ENCODE data around the gene UTS2B.
"Not testable (repeated sequence)": the region's sequence is repeated elsewhere in the genome, so short reads cannot be mapped to it uniquely, and the experiment has no call there.

The UTS2B gene

DNA sequence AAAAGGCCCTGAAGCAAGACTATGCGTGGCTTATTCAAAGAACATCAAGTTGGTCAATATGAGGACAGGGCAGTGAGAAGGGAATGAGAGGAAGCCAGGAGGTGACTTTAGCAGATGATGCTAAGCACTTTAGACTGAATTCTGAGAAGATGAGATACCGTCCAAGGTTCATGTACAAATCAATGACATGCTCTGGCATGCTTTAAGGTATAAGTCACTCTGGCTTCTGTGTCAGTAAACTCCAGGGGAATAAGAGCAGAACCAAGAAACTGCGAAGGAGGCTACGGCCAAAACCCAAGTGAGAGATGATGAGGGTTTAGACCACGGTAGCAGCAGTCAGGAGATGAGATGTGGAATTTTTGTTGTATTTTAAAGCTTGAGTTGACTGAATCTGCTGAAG lies 10.0 kb downstream of the UTS2B start:
- no peak for DNase-seq

GRCh38 chr3:191316876-191317603 lies 13.3 kb downstream of the UTS2B start:
- no peak for DNase-seq

DNA sequence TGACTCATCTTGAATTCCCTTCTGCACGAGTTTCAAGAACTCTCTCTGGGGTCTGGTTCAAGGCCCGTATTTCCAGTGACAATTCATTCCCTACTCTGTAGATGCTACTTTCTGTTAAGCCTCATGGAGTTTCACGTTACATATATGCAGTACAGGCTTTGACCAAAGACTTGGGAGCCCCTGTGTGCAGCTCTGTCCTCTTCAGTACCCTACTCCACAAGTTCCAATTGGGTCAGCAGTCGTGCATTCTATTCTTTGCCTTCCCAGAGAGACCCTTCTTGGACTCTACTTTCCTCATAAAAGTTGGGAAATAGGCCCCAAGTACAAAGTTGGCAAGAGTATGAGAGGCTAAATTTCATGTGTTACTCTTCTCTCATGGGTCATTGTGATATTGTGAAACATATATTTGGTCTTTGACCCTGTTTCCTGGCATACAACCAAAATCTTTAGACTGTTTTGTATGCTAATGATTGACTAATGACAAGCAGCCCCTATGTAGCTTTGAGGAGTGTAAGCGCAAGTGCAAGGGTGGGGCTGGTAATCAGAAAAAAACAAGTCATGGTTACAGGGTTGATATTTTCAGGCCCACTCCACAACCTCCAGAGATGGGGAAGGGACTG lies 16.1 kb downstream of the UTS2B start:
- DNase-seq, result no peak

DNA sequence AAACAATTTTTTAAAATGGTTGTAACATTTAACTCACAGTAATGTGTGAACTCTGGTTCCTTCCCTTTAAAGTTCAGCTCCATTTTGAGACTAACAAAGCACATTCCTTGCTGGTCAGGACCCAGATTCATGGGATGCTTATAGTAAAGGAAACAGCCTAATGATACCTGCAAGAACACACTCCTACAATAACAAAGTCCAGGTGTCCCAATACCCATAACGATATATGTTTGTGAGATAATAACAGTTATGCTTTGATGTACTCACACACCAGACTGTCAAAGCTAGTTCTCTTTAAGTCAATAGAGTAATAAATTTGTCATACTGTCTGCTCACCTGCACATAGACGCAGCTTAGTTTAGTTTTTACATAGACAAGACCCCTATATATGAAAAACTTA lies 17.0 kb downstream of the UTS2B start:
- no peak for DNase-seq

GRCh38 chr3:191307341-191307740 lies 23.0 kb downstream of the UTS2B start:
- DNase-seq, result no peak

GRCh38 chr3:191306428-191306827 lies 23.9 kb downstream of the UTS2B start:
- DNase-seq, result no peak

DNA sequence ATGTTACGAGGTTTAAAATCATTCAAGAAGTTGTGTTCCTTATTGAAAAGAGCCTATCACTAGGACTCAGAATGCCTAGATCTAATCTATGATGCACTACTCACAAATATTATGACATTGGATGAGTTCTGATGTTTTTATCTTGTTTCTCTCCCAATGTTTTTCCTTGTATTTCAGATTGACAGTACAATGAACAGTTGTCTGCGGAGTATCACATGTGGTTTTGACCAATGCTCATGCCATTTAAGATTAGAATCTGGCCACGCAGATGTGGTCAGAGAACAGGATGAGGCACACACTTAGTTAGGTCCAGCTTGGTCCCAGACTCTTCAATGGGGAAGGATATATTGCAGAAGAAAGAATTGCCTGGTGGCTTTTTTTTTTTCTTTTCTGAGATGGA lies 26.7 kb downstream of the UTS2B start:
- DNase-seq, result no peak

- no peak for DNase-seq
Observed at GRCh38 chr3:191302451-191302850, 27.9 kb downstream of the UTS2B start.

GRCh38 chr3:191301782-191302411 lies 28.4 kb downstream of the UTS2B start:
- no peak for DNase-seq

GRCh38 chr3:191301017-191301416 lies 29.3 kb downstream of the UTS2B start:
- no peak for DNase-seq

DNA sequence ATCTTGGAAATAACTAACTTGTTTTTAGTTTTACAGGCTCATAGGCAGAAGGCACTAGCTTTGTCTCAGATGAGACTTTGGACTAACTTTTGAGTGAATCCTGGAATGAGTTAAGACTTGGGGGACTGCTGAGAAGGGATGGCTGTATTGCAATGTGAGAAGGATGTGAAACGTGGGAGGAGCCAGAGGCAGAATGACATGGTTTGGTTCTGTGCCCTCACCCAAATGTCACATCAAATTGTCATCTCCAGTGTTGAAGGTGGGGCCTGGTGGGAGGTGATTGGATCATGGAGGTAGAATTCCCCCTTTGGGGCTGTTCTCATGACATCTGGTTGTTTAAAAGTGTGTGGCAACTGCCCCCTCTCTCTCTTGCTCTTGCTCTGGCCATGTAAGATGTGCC lies 29.9 kb downstream of the UTS2B start:
- no peak for DNase-seq

DNA sequence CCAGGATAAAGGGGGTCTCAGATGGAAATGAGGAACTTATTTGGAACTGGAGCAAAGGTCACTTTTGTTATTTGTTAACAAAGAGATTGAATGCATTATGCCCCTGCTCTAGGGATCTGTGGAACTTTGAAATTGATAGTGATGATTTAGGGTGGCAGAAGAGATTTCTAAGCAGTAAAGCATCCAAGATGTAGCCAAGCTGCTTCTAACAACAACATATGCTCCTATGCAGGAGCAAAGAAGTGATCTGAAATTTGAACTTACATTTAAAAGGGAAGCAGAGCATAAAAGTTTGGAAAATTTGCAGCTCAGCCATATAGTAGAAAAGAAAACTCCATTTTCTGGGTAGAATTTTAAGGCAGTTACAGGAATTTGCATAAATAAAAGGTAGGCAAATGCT lies 31.5 kb downstream of the UTS2B start:
- DNase-seq, result no peak

- DNase-seq, result no peak
Observed at GRCh38 chr3:191296041-191296541, 34.2 kb downstream of the UTS2B start.

GRCh38 chr3:191294291-191294690 lies 36.0 kb downstream of the UTS2B start:
- DNase-seq, result no peak

DNA sequence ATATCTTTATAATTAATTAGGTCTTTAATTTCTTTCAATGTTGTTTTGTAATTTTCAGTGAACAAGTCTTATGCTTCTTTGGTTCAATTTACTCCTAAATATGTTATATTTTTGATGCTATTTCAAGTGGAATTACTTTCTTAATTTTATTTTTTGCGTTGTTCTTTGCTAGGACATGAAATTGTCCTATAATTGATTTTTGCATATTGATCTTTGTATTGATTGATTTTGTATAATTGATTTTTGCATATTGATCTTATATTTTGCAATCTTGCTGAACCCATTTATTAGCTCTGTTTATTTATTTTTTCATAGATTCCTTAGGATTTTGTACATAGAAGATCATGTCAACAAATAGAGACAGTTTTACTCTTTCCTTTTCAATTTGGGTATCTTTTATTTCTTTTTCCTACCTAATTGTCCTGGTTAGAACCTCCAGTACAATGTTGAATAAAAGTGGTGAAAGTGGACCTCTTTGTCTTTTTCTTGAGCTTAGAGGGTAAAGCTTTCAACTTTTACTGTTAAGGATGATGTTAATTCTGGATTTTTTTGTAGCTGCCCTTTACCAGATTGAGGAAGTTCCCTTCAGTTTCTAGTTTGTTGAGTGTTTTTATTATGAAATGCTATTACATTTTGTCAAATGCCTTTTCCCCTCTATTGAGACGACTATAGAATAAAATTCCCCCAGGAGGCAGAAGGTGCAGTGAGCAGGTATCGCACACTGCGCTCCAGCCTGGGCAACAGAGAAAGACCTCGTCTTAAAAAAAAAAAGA lies 37.9 kb downstream of the UTS2B start:
- DNase-seq, result no peak

- no peak for DNase-seq
Observed at GRCh38 chr3:191290311-191291025, 39.9 kb downstream of the UTS2B start.

- no peak for DNase-seq
Observed at GRCh38 chr3:191283400-191283799, 46.9 kb downstream of the UTS2B start.

GRCh38 chr3:191282251-191283185 lies 47.8 kb downstream of the UTS2B start:
- DNase-seq, result no peak

- no peak for DNase-seq
Observed at GRCh38 chr3:191280882-191281281, 49.4 kb downstream of the UTS2B start.

- no peak for DNase-seq
Observed at GRCh38 chr3:191280111-191280510, 50.2 kb downstream of the UTS2B start.

DNA sequence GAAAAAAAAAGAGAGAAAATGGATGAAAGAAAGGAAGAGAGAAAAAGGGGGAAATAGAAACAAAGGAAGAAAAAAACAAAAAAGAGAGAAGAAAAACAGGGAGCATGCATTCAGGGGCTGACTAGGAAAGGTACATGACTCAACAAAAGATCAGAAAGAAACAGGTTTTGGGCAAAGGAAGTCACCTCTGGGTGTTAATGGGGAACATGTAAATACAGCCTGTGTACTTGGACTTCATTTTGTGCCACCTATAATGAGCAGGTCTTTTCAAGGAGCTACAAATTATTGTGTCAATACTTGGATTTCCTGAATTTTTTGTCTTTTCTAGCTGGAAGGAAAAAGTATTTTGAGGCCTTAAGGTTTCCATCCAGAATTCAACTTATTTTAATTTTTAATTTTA lies 54.6 kb downstream of the UTS2B start:
- DNase-seq, result no peak

GRCh38 chr3:191275244-191275643 lies 55.1 kb downstream of the UTS2B start:
- DNase-seq, result not testable (repeated sequence)

Measured in SHP77 treated with DMSO at 0.1 percent for 48 hours (cell line).